HepG2 (cell line): ENCODE measurements around the gene MYL11. TPM values are rescaled to one million over a fixed set of nuclear protein-coding genes. Genes with fewer than 3 reads are reported as not detected.

ENCODE experiments used
- CERS6 ChIP-seq: sonication (generic); formaldehyde crosslinking; IDR thresholded peaks from 2 replicates; pipeline ENCODE4 v1.5.0; 2020; ENCODE audit warnings: missing genetic modification reagents
- ETV6 ChIP-seq: sonication (generic); formaldehyde crosslinking; conservative IDR thresholded peaks from 2 replicates; pipeline ENCODE4 v1.4.0; 2020; ENCODE audit warnings: missing genetic modification reagents
- FOXP1 ChIP-seq, 2 experiments: fragments of 450-650 bp in 1 of 2; IDR thresholded peaks; 2 replicates each; pipeline ENCODE4 v1.6.1; 2017 to 2018; ENCODE audit warnings: antibody characterized with exemption in 1 of 2
- GFI1 ChIP-seq: sonication (generic); formaldehyde crosslinking; IDR thresholded peaks from 2 replicates; pipeline ENCODE4 v1.5.0; 2020; ENCODE audit warnings: missing genetic modification reagents, mild to moderate bottlenecking, borderline replicate concordance
- IRF1 ChIP-seq: sonication (generic); formaldehyde crosslinking; IDR thresholded peaks from 2 replicates; pipeline ENCODE4 v1.4.0; 2020; ENCODE audit warnings: low read depth, mild to moderate bottlenecking, missing genetic modification reagents
- MEIS1 ChIP-seq: sonication (generic); formaldehyde crosslinking; IDR thresholded peaks from 2 replicates; pipeline ENCODE4 v1.9.0; 2021; ENCODE audit warnings: mild to moderate bottlenecking, missing genetic modification reagents, moderate library complexity, borderline replicate concordance
- NFYC ChIP-seq: IDR thresholded peaks from 2 replicates; pipeline ENCODE4 v1.6.1; 2016; ENCODE audit warnings: missing genetic modification reagents, missing compliant biosample characterization
- RBFOX2 ChIP-seq: fragments of 200-400 bp; formaldehyde crosslinking; IDR thresholded peaks from 2 replicates; pipeline ENCODE4 v1.6.1; 2017; ENCODE audit warnings: low read depth, mild to moderate bottlenecking, low read length
- SMAD1 ChIP-seq: sonication (generic); formaldehyde crosslinking; IDR thresholded peaks from 2 replicates; pipeline ENCODE4 v1.4.0; 2020; ENCODE audit warnings: missing genetic modification reagents, low read depth, mild to moderate bottlenecking, borderline replicate concordance
- SP1 ChIP-seq, 2 experiments: fragments of 450-650 bp in 1 of 2; sonication (generic) in 1 of 2; formaldehyde crosslinking in 1 of 2; IDR thresholded peaks; 2 replicates each; pipeline versions ENCODE4 v1.4.0 to v1.6.1; 2016 to 2020; ENCODE audit warnings: missing genetic modification reagents in 1 of 2
- STAG1 ChIP-seq: sonication (generic); formaldehyde crosslinking; IDR thresholded peaks from 2 replicates; pipeline ENCODE4 v1.4.0; 2020; ENCODE audit warnings: missing genetic modification reagents
- ZEB1 ChIP-seq: IDR thresholded peaks from 2 replicates; pipeline ENCODE4 v1.6.1; 2012; ENCODE audit warnings: mild to moderate bottlenecking, low read depth, inconsistent platforms; ENCODE audit not compliant: insufficient replicate concordance
- ZNF235 ChIP-seq: sonication (generic); formaldehyde crosslinking; IDR thresholded peaks from 2 replicates; pipeline ENCODE4 v1.8.1; 2023; ENCODE audit warnings: mild to moderate bottlenecking, missing genetic modification reagents, borderline replicate concordance
- ZNF282 ChIP-seq: fragments of 450-650 bp; IDR thresholded peaks from 2 replicates; pipeline ENCODE4 v1.6.1; 2018; ENCODE audit not compliant: partially characterized antibody
- ZNF337 ChIP-seq: sonication (generic); formaldehyde crosslinking; IDR thresholded peaks from 2 replicates; pipeline ENCODE4 v1.5.1; 2020; ENCODE audit warnings: missing genetic modification reagents, low read depth, mild to moderate bottlenecking, borderline replicate concordance
- ZNF501 ChIP-seq: sonication (generic); formaldehyde crosslinking; IDR thresholded peaks from 2 replicates; pipeline ENCODE4 v1.5.1; 2020; ENCODE audit warnings: mild to moderate bottlenecking, moderate library complexity, missing genetic modification reagents
- ZNF546 ChIP-seq: sonication (generic); formaldehyde crosslinking; conservative IDR thresholded peaks from 2 replicates; pipeline ENCODE4 v1.8.1; 2023; ENCODE audit warnings: mild to moderate bottlenecking, missing genetic modification reagents
- ZNF609 ChIP-seq: sonication (generic); formaldehyde crosslinking; IDR thresholded peaks from 2 replicates; pipeline ENCODE4 v1.4.0; 2020; ENCODE audit warnings: mild to moderate bottlenecking, missing genetic modification reagents, borderline replicate concordance
- ZNF761 ChIP-seq: sonication (generic); formaldehyde crosslinking; conservative IDR thresholded peaks from 2 replicates; pipeline ENCODE4 v1.4.0; 2020; ENCODE audit warnings: mild to moderate bottlenecking, missing genetic modification reagents
- ZZZ3 ChIP-seq: sonication (generic); formaldehyde crosslinking; IDR thresholded peaks from 2 replicates; pipeline ENCODE4 v1.4.0; 2020; ENCODE audit warnings: missing genetic modification reagents, mild to moderate bottlenecking, borderline replicate concordance
- polyA plus RNA-seq, 8 experiments: library from polyadenylated mRNA; depleted of rRNA in 3 of 8; stranded (reverse) in 7 of 8; unstranded in 1 of 8; fragments of >200 nt; fragmentation: Illumina TruSeq in 4 of 8; extraction: Trizol in 4 of 8; gene quantifications; 2 replicates each; pipeline versions ENCODE4 v1.2.1 to v1.2.3, GENCODE V29; 2011 to 2016; ENCODE audit warnings: low read depth in 4 of 8, missing spikeins in 1 of 8, mixed read lengths in 1 of 8; ENCODE audit not compliant: insufficient read depth in 1 of 8
- total RNA-seq, 5 experiments: library from RNA; depleted of rRNA; stranded (reverse); fragments of >200 nt; fragmentation: Illumina TruSeq; extraction: Trizol; gene quantifications; 2 replicates each; pipeline ENCODE4 v1.2.3, GENCODE V29; 2016; ENCODE audit warnings: low read depth in 1 of 5

MYL11 gene
- total and polyA plus RNA-seq, 2 of the 13 experiments (the other 11 are each of a cell fraction or from before 2014, with no cell fraction given), result not detected

- TF ChIP-seq ZNF609 (CRISPR knock-in tag) (peak; percentile 44), ZNF235 (CRISPR knock-in tag) (peak; percentile 70; the same call in 1 of the 2 replicates), ZZZ3 (CRISPR knock-in tag) (peak; percentile 98), ZNF282 (no peak), RBFOX2 (peak; percentile 80), IRF1 (CRISPR knock-in tag) (0 out of 2 replicates have a peak, but pooled peaks have one; percentile 57), STAG1 (CRISPR knock-in tag) (peak; percentile 43), ZNF501 (CRISPR knock-in tag) (peak; percentile 90), SP1 (IDR thresholded peaks at IDR 0.05) (no peak), SP1 (CRISPR knock-in tag; IDR thresholded peaks at IDR 0.05) (peak; percentile 89), MEIS1 (CRISPR knock-in tag) (peak; percentile 92), ZEB1 (peak; percentile 23), SMAD1 (CRISPR knock-in tag) (no peak), ETV6 (peak; percentile 55; the same call in 1 of the 2 replicates), CERS6 (CRISPR knock-in tag) (no peak), GFI1 (CRISPR knock-in tag) (peak; percentile 82; the same call in 1 of the 2 replicates), ZNF337 (no peak), ZNF761 (peak; percentile 64; the same call in 1 of the 2 replicates), FOXP1 (IDR thresholded peaks at IDR 0.05) (no peak), FOXP1 (CRISPR knock-in tag; IDR thresholded peaks at IDR 0.05) (peak; percentile 9; the same call in 1 of the 2 replicates), ZNF546 (peak; percentile 90), NFYC (CRISPR knock-in tag) (peak; percentile 78)
These were observed 3.9 kb downstream of the MYL11 start (continued) for GRCh38 chr16:30378236-30379157.
